Osteoblast (primary cell): ENCODE data around the gene AKT2. TPM values are rescaled to one million over a fixed set of nuclear protein-coding genes. Genes with fewer than 3 reads are reported as not detected.
A peak's percentile ranks its signal among the peaks of the same experiment; 100 is the strongest.

Experiments
- DNase-seq: peaks from one replicate; pipeline ENCODE4 v3.0.0; 2011; ENCODE audit warnings: low spot score, mixed read lengths; ENCODE audit not compliant: insufficient read length; ENCODE audit errors: missing footprints
- H2AFZ ChIP-seq: 2 replicates; pipeline ENCODE4 v1.6.0; 2011; ENCODE audit warnings: mild to moderate bottlenecking, low read length
- H3K27ac ChIP-seq: 2 replicates; pipeline ENCODE4 v1.5.1; 2011; ENCODE audit warnings: mild to moderate bottlenecking, low read depth, low read length, moderate library complexity
- H3K27me3 ChIP-seq: 2 replicates; pipeline ENCODE4 v1.6.0; 2012; ENCODE audit warnings: mild to moderate bottlenecking, control low read depth, inconsistent platforms, low read length, moderate library complexity; ENCODE audit not compliant: insufficient read depth
- H3K36me3 ChIP-seq: 2 replicates; pipeline ENCODE4 v1.5.1; 2011; ENCODE audit warnings: mild to moderate bottlenecking, low read length, control low read depth, moderate library complexity; ENCODE audit not compliant: insufficient read depth
- H3K4me1 ChIP-seq: 2 replicates; pipeline ENCODE4 v1.5.1; 2011; ENCODE audit warnings: mild to moderate bottlenecking, low read length, control low read depth, moderate library complexity; ENCODE audit not compliant: insufficient read depth
- H3K4me2 ChIP-seq: 2 replicates; pipeline ENCODE4 v1.6.0; 2011; ENCODE audit warnings: mild to moderate bottlenecking, low read length; ENCODE audit not compliant: insufficient read depth
- H3K4me3 ChIP-seq: fragments of 200-600 bp; sonication (generic); 3 replicates; pipeline ENCODE4 v1.5.1; 2012; ENCODE audit warnings: mild to moderate bottlenecking, low read length, inconsistent platforms; ENCODE audit not compliant: insufficient read depth
- H3K79me2 ChIP-seq: 2 replicates; pipeline ENCODE4 v1.6.0; 2012; ENCODE audit warnings: mild to moderate bottlenecking, low read length, control low read depth, inconsistent platforms; ENCODE audit not compliant: insufficient read depth
- H3K9me3 ChIP-seq: 2 replicates; pipeline ENCODE4 v1.5.1; 2011; ENCODE audit warnings: low read depth, low read length, control low read depth
- H4K20me1 ChIP-seq: 2 replicates; pipeline ENCODE4 v1.6.0; 2012; ENCODE audit warnings: mild to moderate bottlenecking, low read length, control low read depth; ENCODE audit not compliant: insufficient read depth
- total RNA-seq: library from RNA; depleted of rRNA; stranded (reverse); fragments of >200 nt; gene quantifications from 2 replicates; pipeline ENCODE4 v1.2.3, GENCODE V29; 2012
- TF ChIP-seq, protein P1 (sequence below): IDR thresholded peaks from 2 replicates; pipeline ENCODE4 v1.5.1; 2011; ENCODE audit warnings: mild to moderate bottlenecking, low read depth, low read length, moderate library complexity; ENCODE audit errors: extremely low read depth

Gene AKT2
- total RNA-seq, 1 donor = 115 TPM

DNA sequence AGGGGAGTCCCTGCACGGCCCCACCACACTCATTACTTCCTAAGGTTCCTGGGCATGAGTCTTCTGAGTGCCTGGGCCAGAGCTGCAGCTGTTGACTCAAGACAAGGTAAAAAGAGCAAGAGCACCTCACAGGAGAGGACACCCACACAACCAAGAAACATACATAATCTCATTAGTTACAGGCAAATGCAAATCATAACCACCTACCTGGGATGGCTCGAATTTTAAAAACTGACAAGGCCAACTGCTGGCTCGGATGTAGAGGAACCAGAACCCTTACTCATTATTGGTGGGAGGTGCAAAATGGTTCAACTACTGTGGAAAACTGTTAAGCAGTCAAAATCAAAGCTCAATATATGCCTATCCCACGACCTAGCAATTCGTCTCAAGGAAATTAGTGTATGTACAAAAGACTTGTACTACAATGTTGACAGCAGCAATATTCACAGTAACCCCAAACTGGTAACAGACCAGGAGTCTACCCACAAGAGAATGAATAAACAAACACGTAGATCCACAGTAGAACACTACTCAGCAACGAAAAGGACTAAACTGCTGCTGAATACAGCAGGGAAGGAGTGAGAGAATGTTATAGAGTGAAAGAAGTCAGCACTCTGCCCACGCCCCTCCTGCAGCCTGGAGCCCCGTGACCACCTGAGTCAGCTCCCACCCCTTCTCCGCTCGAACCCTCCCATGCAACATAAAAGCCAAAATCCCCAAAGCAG is 15.8 kb downstream of the AKT2 start:
- no peak overlapping the region for H2AFZ ChIP-seq
- H3K4me2 ChIP-seq = no peak overlapping the region
- H3K4me1 ChIP-seq = no peaks in the 10 kb centered on the region
- H3K79me2 ChIP-seq = peaks cover 95% of the 10 kb centered on the region
- H3K27me3 ChIP-seq = no peaks in the 10 kb centered on the region
- DNase-seq = no peak
- H3K9me3 ChIP-seq = no peaks in the 10 kb centered on the region
- TF ChIP-seq, protein P1, sequence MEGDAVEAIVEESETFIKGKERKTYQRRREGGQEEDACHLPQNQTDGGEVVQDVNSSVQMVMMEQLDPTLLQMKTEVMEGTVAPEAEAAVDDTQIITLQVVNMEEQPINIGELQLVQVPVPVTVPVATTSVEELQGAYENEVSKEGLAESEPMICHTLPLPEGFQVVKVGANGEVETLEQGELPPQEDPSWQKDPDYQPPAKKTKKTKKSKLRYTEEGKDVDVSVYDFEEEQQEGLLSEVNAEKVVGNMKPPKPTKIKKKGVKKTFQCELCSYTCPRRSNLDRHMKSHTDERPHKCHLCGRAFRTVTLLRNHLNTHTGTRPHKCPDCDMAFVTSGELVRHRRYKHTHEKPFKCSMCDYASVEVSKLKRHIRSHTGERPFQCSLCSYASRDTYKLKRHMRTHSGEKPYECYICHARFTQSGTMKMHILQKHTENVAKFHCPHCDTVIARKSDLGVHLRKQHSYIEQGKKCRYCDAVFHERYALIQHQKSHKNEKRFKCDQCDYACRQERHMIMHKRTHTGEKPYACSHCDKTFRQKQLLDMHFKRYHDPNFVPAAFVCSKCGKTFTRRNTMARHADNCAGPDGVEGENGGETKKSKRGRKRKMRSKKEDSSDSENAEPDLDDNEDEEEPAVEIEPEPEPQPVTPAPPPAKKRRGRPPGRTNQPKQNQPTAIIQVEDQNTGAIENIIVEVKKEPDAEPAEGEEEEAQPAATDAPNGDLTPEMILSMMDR = no peak
- H3K27ac ChIP-seq = peak overlapping the region; percentile 23
- peaks cover 67% of the 10 kb centered on the region for H4K20me1 ChIP-seq
- H3K4me3 ChIP-seq = no peak overlapping the region
- H3K36me3 ChIP-seq = peaks cover 13% of the 10 kb centered on the region

DNA sequence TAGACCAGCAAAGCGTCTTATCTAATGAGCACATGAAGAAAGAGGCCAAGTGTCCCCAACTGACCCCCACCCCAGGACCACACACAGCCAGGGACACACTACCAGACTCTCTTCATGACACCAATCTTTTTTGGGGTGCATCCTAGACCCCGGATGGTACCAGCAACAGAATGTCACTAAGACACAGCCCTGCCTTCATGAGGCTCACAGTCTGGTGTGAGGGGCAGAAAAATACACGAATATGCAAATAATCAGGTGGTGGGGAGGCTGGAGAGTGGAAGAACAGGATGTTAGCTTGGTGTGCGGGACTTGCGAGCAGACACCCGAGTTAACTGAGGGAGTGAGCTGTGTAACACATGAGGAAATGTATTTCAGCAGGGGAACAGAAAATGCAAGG is 17.5 kb downstream of the AKT2 start:
- no peak for DNase-seq
- no peaks in the 10 kb centered on the region for H3K27me3 ChIP-seq
- no peaks in the 10 kb centered on the region for H3K9me3 ChIP-seq
- no peaks in the 10 kb centered on the region for H3K4me1 ChIP-seq
- TF ChIP-seq, protein P1 = no peak
- H3K36me3 ChIP-seq = peaks cover 22% of the 10 kb centered on the region
- H3K27ac ChIP-seq = no peak overlapping the region
- H3K79me2 ChIP-seq = peaks cover 96% of the 10 kb centered on the region
- no peak overlapping the region for H3K4me2 ChIP-seq
- H4K20me1 ChIP-seq = peaks cover 68% of the 10 kb centered on the region
- H2AFZ ChIP-seq = no peak overlapping the region
- H3K4me3 ChIP-seq = no peak overlapping the region

DNA sequence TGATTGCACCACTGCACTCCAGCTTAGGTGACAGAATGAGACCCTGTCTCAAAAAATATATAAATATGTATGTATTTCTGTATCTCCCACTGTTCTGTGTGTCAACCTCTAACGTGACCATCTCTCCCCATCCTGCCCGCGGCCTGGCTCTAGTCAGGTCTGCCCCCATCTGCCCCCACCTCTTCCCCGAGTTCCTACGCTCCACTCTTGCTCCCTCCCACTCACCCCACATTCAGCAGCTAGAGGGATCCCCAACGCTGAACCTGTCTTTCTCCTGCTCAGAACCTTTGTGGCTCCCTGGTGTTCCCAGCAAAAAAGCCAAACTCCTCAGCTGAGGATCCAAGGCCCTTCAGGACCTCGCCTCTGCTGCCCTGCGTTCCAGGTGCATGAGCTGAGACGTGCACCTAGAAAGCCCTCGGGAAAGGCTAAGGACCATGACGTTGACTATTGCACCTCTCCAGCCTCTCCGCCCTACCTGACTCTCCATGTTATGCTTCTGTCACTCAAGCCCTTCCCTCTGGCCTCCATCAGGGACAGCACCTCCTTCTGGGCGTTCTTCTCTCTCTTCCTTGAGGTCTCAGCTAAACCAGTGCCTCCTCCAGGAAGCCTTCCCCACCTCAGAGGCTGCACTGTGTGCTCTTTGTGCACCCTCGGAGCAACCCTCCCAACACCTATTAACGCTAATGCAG is 18.1 kb downstream of the AKT2 start:
- H3K9me3 ChIP-seq = no peaks in the 10 kb centered on the region
- H4K20me1 ChIP-seq = peaks cover 68% of the 10 kb centered on the region
- H3K27me3 ChIP-seq = no peaks in the 10 kb centered on the region
- no peaks in the 10 kb centered on the region for H3K4me1 ChIP-seq
- H3K4me3 ChIP-seq = no peak overlapping the region
- TF ChIP-seq, protein P1 = no peak
- no peak for DNase-seq
- H3K27ac ChIP-seq = no peak overlapping the region
- peaks cover 23% of the 10 kb centered on the region for H3K36me3 ChIP-seq
- no peak overlapping the region for H3K4me2 ChIP-seq
- peaks cover 96% of the 10 kb centered on the region for H3K79me2 ChIP-seq
- H2AFZ ChIP-seq = no peak overlapping the region

DNA sequence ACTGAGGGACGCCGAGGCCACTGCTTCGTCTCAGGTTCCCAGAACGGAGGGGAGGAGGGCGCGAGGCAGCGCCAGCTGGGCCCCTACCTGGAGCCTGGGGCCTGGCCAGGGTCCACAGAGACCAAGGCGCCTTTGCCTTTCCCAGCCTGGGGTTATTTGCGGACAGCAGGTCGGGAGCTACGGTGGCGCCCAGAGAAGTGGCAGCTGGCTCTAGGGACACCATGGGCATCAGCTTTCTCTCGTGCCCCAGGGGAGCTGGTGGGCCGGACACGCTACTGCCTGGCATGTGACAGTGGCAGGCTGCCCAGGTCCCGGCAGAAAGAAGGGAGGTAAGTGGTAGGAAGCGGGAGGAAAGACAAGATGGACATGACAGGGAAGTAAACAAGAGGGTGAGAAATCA is 19.0 kb downstream of the AKT2 start:
- DNase-seq = no peak
- Histone ChIP-seq H2AFZ (no peak overlapping the region), H3K36me3 (peaks cover 23% of the 10 kb centered on the region), H3K79me2 (peaks cover 94% of the 10 kb centered on the region), H3K4me3 (no peak overlapping the region), H4K20me1 (peaks cover 62% of the 10 kb centered on the region), H3K27ac (no peak overlapping the region), H3K4me2 (no peak overlapping the region), H3K4me1 (no peaks in the 10 kb centered on the region), H3K27me3 (no peaks in the 10 kb centered on the region), H3K9me3 (no peaks in the 10 kb centered on the region)
- TF ChIP-seq, protein P1 = no peak
